Colonic mucosa (tissue), 4 donors: ENCODE measurements around the gene SEMA6A. TPM values are rescaled to one million over a fixed set of nuclear protein-coding genes. Genes with fewer than 3 reads are reported as not detected.

Experiments used
- DNase-seq: peaks from one replicate; pipeline ENCODE4 v3.0.0-alpha.2; 2020
- H3K27ac ChIP-seq: fragments of 200-600 bp; one replicate; pipeline ENCODE4 v1.8.0; 2021
- H3K27me3 ChIP-seq: fragments of 200-600 bp; one replicate; pipeline ENCODE4 v1.8.0; 2021
- H3K36me3 ChIP-seq: fragments of 200-600 bp; one replicate; pipeline ENCODE4 v1.8.0; 2021
- H3K4me1 ChIP-seq: fragments of 200-600 bp; one replicate; pipeline ENCODE4 v1.8.0; 2021; ENCODE audit warnings: mild to moderate bottlenecking
- H3K4me3 ChIP-seq: fragments of 200-600 bp; one replicate; pipeline ENCODE4 v1.8.0; 2021
- H3K9ac ChIP-seq, 2 donors: one replicate each; pipeline ENCODE4 v1.7.0; 2013; ENCODE audit warnings: control low read depth in 2 of 2, low read depth in 2 of 2, low read length in 2 of 2
- H3K9me3 ChIP-seq: fragments of 200-600 bp; one replicate; pipeline ENCODE4 v1.8.0; 2021
- intact Hi-C: fragments of 100-400 bp; cut with DNase I; formaldehyde crosslinking; loops from one replicate; pipeline ENCODE4 v1.14.1; 2022
- total RNA-seq, 2 donors: library from RNA; stranded (reverse); fragmentation: NEBNext Ultra II Directional in 1 of 2; extraction: Animal tissue kit (Norgen Biotek cat#: 25700) in 1 of 2; gene quantifications; one replicate each; pipeline ENCODE4 v1.2.1, GENCODE V29; 2021
- TF ChIP-seq, protein P1 (sequence below): fragments of 200-600 bp; IDR thresholded peaks from one replicate; pipeline ENCODE4 v1.8.0; 2022; ENCODE audit warnings: antibody characterized with exemption, mild to moderate bottlenecking
- donor health status: healthy.
- donor health status: DM: no; HTN: no; CAD: no.
- donor health status: DM: no; HTN: no; CAD: no.

The SEMA6A gene
- total RNA-seq, 2 donors from 2014 or later = 66.7 to 89.9 TPM

DNA sequence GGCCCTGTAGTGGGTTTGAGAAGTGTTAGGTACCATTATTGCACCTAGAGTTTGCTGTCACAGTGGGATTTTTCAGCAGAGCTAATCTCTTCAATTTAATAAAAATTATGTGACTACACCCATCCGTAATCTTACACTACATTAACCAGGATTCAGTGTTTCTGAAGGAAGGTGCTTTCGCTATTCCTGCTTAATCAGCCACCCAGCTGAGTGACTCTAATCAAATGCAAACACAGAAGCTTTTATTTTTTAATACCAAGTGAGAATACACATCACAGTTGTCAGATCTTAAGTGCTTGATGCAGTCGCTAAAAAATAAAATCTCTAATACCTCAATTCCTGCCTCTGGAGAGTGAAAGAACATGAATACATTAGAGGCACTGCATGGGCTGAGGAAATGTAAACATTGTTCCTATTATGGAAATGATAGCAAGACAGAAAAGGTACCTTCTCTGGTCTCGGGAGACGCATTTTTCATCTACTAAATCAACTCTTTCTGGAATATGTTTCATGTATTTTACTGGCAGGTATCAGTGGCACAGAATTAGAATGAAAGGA lies 125.7 kb downstream of the SEMA6A start:
- Histone ChIP-seq H3K27me3 (no peaks in the 10 kb centered on the region), H3K27ac (no peak overlapping the region), H3K4me3 (no peak overlapping the region), H3K9ac (no peak overlapping the region), H3K9me3 (no peaks in the 10 kb centered on the region), H3K36me3 (peaks cover 8% of the 10 kb centered on the region), H3K4me1 (no peaks in the 10 kb centered on the region)
- no peak for DNase-seq
- intact Hi-C loops = no loop called here
- TF ChIP-seq, protein P1, sequence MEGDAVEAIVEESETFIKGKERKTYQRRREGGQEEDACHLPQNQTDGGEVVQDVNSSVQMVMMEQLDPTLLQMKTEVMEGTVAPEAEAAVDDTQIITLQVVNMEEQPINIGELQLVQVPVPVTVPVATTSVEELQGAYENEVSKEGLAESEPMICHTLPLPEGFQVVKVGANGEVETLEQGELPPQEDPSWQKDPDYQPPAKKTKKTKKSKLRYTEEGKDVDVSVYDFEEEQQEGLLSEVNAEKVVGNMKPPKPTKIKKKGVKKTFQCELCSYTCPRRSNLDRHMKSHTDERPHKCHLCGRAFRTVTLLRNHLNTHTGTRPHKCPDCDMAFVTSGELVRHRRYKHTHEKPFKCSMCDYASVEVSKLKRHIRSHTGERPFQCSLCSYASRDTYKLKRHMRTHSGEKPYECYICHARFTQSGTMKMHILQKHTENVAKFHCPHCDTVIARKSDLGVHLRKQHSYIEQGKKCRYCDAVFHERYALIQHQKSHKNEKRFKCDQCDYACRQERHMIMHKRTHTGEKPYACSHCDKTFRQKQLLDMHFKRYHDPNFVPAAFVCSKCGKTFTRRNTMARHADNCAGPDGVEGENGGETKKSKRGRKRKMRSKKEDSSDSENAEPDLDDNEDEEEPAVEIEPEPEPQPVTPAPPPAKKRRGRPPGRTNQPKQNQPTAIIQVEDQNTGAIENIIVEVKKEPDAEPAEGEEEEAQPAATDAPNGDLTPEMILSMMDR = no peak

DNA sequence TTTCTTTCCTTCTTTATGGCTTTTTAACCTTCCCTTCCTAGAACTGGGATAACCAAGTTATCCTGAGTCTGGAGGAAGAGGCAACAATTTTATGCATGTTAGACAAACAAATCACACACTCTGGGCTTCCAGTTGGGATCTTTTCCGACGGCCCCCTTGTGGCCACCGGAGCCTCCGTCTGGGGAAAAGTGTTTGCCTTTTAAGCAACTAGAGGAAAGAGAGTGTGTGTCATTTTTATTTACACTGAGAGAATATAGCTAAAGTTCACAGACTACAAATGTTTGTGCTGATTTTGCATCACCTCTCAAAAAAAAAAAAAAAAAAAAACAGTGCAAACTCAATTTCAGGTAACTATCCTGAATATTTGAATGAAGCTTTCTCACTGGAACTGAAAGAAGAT lies 126.2 kb downstream of the SEMA6A start:
- Histone ChIP-seq H3K27ac (no peak overlapping the region), H3K9ac (no peak overlapping the region), H3K36me3 (peaks cover 8% of the 10 kb centered on the region), H3K4me3 (no peak overlapping the region), H3K27me3 (no peaks in the 10 kb centered on the region), H3K9me3 (no peaks in the 10 kb centered on the region), H3K4me1 (no peaks in the 10 kb centered on the region)
- TF ChIP-seq, protein P1 = no peak
- DNase-seq = no peak
- intact Hi-C loops = no loop called here

DNA sequence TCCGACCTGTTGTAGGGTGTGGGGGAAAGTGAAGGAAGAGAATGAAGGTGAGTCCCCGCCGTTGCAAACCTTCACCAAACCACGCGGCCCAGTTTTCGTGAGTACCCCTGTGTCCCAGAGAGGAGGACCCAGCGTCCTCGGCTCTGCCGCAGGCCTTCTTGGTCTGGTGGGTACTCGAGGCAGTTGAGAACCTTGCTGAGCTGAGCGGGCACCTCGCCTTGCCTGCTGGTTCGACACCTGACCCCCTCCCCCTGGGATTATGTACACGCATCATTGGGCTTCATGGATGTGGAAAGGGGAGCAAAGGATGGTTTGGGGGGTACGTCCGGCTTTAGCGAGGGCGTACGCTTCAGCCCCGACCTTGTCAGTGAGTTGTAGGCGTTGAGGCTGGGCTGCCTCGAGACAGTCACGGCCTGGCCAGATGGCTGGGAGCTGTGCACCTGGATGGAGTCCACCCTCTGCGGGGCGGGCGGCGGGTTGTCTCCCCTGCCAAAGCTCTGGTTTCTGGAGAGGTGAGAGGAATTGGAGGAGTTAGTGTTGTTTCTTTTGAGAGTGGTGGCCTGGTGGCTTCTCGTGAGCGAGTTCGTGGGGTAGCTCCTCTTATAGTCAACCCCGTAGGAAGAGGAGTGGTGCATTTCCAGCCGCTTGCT lies 128.1 kb downstream of the SEMA6A start:
- no peaks in the 10 kb centered on the region for H3K9me3 ChIP-seq
- H3K27me3 ChIP-seq = no peaks in the 10 kb centered on the region
- intact Hi-C loops = no loop called here
- H3K9ac ChIP-seq = no peak overlapping the region
- no peak for DNase-seq
- H3K27ac ChIP-seq = no peak overlapping the region
- H3K36me3 ChIP-seq = peaks cover 8% of the 10 kb centered on the region
- H3K4me3 ChIP-seq = no peak overlapping the region
- TF ChIP-seq, protein P1 = no peak
- H3K4me1 ChIP-seq = no peaks in the 10 kb centered on the region

DNA sequence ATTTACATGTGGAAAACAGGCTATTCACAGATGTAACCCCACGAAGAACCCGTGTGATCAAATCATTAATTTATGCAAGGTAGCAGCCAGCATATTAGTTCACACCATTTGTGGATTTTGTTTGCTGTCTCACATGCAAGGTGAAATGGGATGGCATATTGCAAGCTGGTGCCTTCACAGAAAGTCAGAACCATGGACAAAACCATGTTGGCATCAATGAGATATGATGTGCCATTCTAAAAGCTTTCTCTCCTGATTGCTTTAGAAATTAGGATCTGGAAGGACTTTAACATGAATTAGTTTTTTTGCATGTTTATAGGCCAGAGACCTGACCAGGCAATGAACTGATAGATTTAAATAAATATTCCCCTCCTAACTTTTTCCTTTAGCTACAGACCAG lies 129.3 kb downstream of the SEMA6A start:
- no peak overlapping the region for H3K27ac ChIP-seq
- peaks cover 8% of the 10 kb centered on the region for H3K36me3 ChIP-seq
- H3K9ac ChIP-seq = no peak overlapping the region
- intact Hi-C loops = no loop called here
- H3K27me3 ChIP-seq = no peaks in the 10 kb centered on the region
- H3K4me1 ChIP-seq = no peaks in the 10 kb centered on the region
- DNase-seq = no peak
- H3K4me3 ChIP-seq = no peak overlapping the region
- TF ChIP-seq, protein P1 = no peak
- H3K9me3 ChIP-seq = no peaks in the 10 kb centered on the region

DNA sequence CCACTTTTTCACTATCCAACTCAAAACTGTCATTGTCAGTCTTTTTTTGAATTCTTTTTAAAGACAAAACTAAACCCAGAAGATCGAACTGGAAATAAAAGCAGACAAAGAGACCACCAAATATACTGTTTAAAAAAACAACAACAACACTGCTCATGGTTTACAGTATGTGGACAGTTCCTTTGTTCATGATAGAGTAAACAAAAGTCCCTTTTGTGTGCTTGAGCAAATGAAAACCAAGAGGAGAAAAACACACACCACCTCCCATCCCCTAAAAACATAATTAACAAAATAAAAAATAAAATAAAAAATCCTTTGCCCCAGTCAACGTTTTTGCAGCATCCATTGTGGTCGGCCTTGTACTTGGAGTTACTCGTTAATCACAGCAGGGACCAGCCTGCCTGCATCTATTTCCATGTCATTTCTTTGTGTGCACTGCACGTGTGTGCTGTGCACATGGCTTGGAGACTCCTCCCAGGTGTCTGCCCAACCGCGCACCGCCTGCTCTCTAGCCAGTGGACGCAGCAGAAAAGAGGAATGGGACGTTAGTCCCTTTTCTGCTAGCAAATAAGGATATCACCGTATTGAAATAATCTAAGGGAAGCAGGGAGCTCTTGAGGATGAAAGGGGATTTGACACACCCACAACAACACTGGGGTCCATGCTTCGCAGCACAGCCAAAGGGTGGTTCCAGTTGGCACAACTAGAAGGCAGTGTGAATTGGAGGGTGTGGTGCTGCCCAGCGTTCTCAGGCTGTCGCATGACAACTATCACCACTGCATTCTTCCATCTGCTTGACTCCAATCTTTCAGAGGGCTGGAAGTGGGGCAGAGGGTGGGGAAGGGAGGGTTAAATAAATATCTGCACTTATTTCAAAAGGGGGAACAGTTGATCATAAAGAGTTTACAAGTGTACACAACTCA lies 130.0 kb downstream of the SEMA6A start:
- Histone ChIP-seq H3K27ac (no peak overlapping the region), H3K27me3 (no peaks in the 10 kb centered on the region), H3K36me3 (peaks cover 8% of the 10 kb centered on the region), H3K9ac (no peak overlapping the region), H3K9me3 (no peaks in the 10 kb centered on the region), H3K4me1 (no peaks in the 10 kb centered on the region), H3K4me3 (no peak overlapping the region)
- intact Hi-C loops = no loop called here
- TF ChIP-seq, protein P1 = no peak
- no peak for DNase-seq
